HEK293 (cell line): ENCODE measurements around the gene LRRFIP1.

Source experiments
- CTCF ChIA-PET: fragments of 350-600 bp; formaldehyde crosslinking; extraction: SDS; loops from one replicate; lab custom pipeline; 2021; ENCODE audit warnings: antibody characterized with exemption; lab: Yijun Ruan, JAX
- POLR2A ChIA-PET: fragments of 300-600 bp; formaldehyde crosslinking; extraction: SDS; loops from one replicate; lab custom pipeline; 2020; ENCODE audit warnings: antibody characterized with exemption, inconsistent platforms; lab: Yijun Ruan, JAX
- H3K27ac ChIP-seq: fragments of 200-500 bp; sonication (Bioruptor generic); 2 replicates; pipeline ENCODE4 v1.5.1; 2014; ENCODE audit warnings: low read depth, low read length, control low read depth, inconsistent platforms; ENCODE audit errors: extremely low read depth
- H3K36me3 ChIP-seq, 2 experiments: fragments of 200-500 bp in 1 of 2; sonication (Bioruptor generic) in 1 of 2; 1 replicate in 1 of 2; 2 replicates in 1 of 2; pipeline ENCODE4 v1.5.1; 2014 to 2017; ENCODE audit warnings: inconsistent platforms in 2 of 2, low read length in 2 of 2; ENCODE audit not compliant: control insufficient read depth in 2 of 2, insufficient read depth in 1 of 2
- H3K4me1 ChIP-seq: fragments of 200-500 bp; sonication (Bioruptor generic); 2 replicates; pipeline ENCODE4 v1.5.1; 2014; ENCODE audit warnings: mild to moderate bottlenecking, low read length, inconsistent platforms; ENCODE audit not compliant: control insufficient read depth, insufficient read depth
- H3K4me3 ChIP-seq: 2 replicates; pipeline ENCODE4 v1.5.1; 2011; ENCODE audit warnings: low read depth, mild to moderate bottlenecking, control low read depth, low read length, moderate library complexity
- H3K9me3 ChIP-seq: fragments of 200-500 bp; sonication (Bioruptor generic); 2 replicates; pipeline ENCODE4 v1.5.1; 2014; ENCODE audit warnings: low read depth, low read length, inconsistent platforms; ENCODE audit not compliant: control insufficient read depth, insufficient read depth
- BCL11B ChIP-seq: fragments of 450-650 bp; formaldehyde crosslinking; IDR thresholded peaks from 2 replicates; pipeline ENCODE4 v1.5.1; 2016; ENCODE audit warnings: low read depth, missing biosample characterization, missing genetic modification characterization
- FEZF1 ChIP-seq: fragments of 450-650 bp; formaldehyde crosslinking; IDR thresholded peaks from 2 replicates; pipeline ENCODE4 v1.5.1; 2016; ENCODE audit warnings: missing biosample characterization, missing genetic modification characterization
- INSM2 ChIP-seq: fragments of 450-650 bp; formaldehyde crosslinking; IDR thresholded peaks from 2 replicates; pipeline ENCODE4 v1.5.1; 2016; ENCODE audit warnings: missing biosample characterization, missing genetic modification characterization
- ZNF157 ChIP-seq: fragments of 450-650 bp; formaldehyde crosslinking; IDR thresholded peaks from 2 replicates; pipeline ENCODE4 v1.5.1; 2016; ENCODE audit warnings: missing biosample characterization, missing genetic modification characterization
- ZNF26 ChIP-seq: fragments of 450-650 bp; formaldehyde crosslinking; IDR thresholded peaks from 2 replicates; pipeline ENCODE4 v1.5.1; 2016; ENCODE audit warnings: missing biosample characterization, missing genetic modification characterization
- ZNF274 ChIP-seq, 2 experiments: fragments of 200-500 bp in 1 of 2; fragments of 450-650 bp in 1 of 2; sonication (Bioruptor generic) in 1 of 2; formaldehyde crosslinking in 1 of 2; IDR thresholded peaks; 2 replicates each; pipeline versions ENCODE4 v1.5.1 to v1.6.1; 2014 to 2016; ENCODE audit warnings: borderline replicate concordance in 1 of 2, inconsistent platforms in 1 of 2, low read length in 1 of 2, missing biosample characterization in 1 of 2, missing genetic modification characterization in 1 of 2
- ZNF514 ChIP-seq: fragments of 450-650 bp; formaldehyde crosslinking; IDR thresholded peaks from 2 replicates; pipeline ENCODE4 v1.5.1; 2016; ENCODE audit warnings: missing biosample characterization, missing genetic modification characterization
- ZNF580 ChIP-seq: fragments of 450-650 bp; formaldehyde crosslinking; IDR thresholded peaks from 2 replicates; pipeline ENCODE4 v1.5.1; 2016; ENCODE audit warnings: missing biosample characterization, missing genetic modification characterization
- ZNF623 ChIP-seq: fragments of 450-650 bp; formaldehyde crosslinking; IDR thresholded peaks from 2 replicates; pipeline ENCODE4 v1.5.1; 2016; ENCODE audit warnings: missing biosample characterization, missing genetic modification characterization
- ZNF76 ChIP-seq: fragments of 450-650 bp; formaldehyde crosslinking; IDR thresholded peaks from 2 replicates; pipeline ENCODE4; 2016; ENCODE audit warnings: low read depth, missing biosample characterization, missing genetic modification characterization, borderline replicate concordance
- TF ChIP-seq, protein P1 (sequence below): fragments of 450-650 bp; formaldehyde crosslinking; IDR thresholded peaks from 2 replicates; pipeline ENCODE4 v1.5.1; 2016; ENCODE audit warnings: missing biosample characterization, missing genetic modification characterization, borderline replicate concordance
- TF ChIP-seq, protein P2 (sequence below): fragments of 450-650 bp; formaldehyde crosslinking; IDR thresholded peaks from 2 replicates; pipeline ENCODE4 v1.5.1; 2017; ENCODE audit warnings: missing biosample characterization, missing genetic modification characterization
- TF ChIP-seq, protein P3 (sequence below): fragments of 450-650 bp; formaldehyde crosslinking; IDR thresholded peaks from 2 replicates; pipeline ENCODE4 v1.5.1; 2016; ENCODE audit warnings: missing biosample characterization, missing genetic modification characterization

The LRRFIP1 gene

DNA sequence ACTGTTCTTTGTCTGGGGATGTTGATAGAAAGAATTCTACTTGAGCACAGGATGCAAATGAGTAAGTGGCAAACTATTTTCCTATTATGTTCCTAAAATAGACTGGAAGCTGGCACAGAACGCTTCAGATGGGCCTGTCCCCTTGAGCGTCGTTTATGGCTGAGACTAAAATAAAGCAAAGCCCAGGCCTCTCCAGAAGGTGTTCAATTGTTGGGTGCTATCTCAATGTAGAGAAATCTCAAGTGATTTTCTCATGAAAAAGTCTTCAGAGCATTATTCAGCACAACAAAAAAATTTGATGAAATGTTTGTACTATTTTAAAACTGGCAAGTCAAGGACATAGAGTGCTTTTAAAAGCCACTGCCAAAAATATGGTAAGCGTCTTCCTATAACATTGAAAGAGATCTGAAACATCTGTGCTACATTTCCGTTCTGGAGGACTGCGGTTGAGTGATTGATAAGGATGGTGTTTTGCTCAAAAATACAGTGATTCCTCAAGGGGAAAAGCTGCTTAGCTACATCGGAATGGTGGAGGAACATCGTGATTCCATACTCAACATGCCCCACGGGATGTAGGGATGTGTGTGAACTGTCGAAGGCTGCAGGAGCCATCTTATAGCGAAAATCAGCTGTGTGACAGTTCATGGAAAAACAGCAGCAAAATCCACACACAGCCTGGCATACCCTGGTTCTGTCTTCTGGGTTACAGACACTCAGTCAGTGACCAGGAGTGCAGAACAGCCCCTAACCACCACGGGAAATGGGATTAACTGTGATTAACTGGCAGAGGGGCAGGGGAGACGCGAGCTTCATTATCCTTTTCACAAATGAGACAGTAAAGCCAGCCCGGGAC is 10.4 kb upstream of the LRRFIP1 start:
- CTCF ChIA-PET: interaction anchor here (1.5 kb wide), 1 partner anchor 45 kb away, joined by 3 read pairs; no protein-coding TSS in a partner anchor
- H3K4me3 ChIP-seq: no peak overlapping the region
- no peak overlapping the region for H3K27ac ChIP-seq
- POLR2A ChIA-PET: interaction anchor here (0.6 kb wide), 1 partner anchor 371 kb away, joined by 4 read pairs; no protein-coding TSS in a partner anchor
- H3K9me3 ChIP-seq: no peaks in the 10 kb centered on the region
- no peaks in the 10 kb centered on the region for H3K4me1 ChIP-seq
- TF ChIP-seq ZNF514 (tag by site-specific recombination): no peak
- no peak for TF ChIP-seq ZNF157
- no peak for TF ChIP-seq ZNF76 (tag by site-specific recombination)
- TF ChIP-seq BCL11B (tag by site-specific recombination): no peak
- TF ChIP-seq INSM2 (tag by site-specific recombination): no peak
- H3K36me3 ChIP-seq: no peaks in the 10 kb centered on the region

DNA sequence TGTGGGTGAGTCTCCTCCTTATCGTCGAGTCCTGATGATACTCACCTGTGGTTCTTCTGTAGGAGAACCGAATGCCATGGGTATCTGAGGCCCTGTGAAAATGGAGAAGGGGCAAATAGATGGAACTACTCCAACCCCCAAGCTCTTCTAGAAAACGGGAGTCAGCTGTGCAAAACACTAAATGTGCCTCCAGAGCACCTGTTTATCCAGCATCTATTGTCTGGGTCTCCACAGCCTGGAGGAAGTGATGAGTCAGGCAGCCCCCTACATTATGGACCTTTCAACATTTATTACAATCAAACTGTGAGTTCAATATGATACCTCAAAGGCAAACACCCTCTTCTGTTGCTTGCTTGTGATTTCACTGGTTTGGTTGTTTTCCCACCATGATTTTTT is 9.8 kb upstream of the LRRFIP1 start:
- no peaks in the 10 kb centered on the region for H3K9me3 ChIP-seq
- H3K36me3 ChIP-seq: no peaks in the 10 kb centered on the region
- H3K27ac ChIP-seq: no peak overlapping the region
- TF ChIP-seq, protein P1, sequence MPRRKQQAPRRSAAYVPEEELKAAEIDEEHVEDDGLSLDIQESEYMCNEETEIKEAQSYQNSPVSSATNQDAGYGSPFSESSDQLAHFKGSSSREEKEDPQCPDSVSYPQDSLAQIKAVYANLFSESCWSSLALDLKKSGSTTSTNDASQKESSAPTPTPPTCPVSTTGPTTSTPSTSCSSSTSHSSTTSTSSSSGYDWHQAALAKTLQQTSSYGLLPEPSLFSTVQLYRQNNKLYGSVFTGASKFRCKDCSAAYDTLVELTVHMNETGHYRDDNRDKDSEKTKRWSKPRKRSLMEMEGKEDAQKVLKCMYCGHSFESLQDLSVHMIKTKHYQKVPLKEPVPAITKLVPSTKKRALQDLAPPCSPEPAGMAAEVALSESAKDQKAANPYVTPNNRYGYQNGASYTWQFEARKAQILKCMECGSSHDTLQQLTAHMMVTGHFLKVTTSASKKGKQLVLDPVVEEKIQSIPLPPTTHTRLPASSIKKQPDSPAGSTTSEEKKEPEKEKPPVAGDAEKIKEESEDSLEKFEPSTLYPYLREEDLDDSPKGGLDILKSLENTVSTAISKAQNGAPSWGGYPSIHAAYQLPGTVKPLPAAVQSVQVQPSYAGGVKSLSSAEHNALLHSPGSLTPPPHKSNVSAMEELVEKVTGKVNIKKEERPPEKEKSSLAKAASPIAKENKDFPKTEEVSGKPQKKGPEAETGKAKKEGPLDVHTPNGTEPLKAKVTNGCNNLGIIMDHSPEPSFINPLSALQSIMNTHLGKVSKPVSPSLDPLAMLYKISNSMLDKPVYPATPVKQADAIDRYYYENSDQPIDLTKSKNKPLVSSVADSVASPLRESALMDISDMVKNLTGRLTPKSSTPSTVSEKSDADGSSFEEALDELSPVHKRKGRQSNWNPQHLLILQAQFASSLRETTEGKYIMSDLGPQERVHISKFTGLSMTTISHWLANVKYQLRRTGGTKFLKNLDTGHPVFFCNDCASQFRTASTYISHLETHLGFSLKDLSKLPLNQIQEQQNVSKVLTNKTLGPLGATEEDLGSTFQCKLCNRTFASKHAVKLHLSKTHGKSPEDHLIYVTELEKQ (tag by site-specific recombination): no peak
- TF ChIP-seq FEZF1 (tag by site-specific recombination): no peak
- TF ChIP-seq, protein P2, sequence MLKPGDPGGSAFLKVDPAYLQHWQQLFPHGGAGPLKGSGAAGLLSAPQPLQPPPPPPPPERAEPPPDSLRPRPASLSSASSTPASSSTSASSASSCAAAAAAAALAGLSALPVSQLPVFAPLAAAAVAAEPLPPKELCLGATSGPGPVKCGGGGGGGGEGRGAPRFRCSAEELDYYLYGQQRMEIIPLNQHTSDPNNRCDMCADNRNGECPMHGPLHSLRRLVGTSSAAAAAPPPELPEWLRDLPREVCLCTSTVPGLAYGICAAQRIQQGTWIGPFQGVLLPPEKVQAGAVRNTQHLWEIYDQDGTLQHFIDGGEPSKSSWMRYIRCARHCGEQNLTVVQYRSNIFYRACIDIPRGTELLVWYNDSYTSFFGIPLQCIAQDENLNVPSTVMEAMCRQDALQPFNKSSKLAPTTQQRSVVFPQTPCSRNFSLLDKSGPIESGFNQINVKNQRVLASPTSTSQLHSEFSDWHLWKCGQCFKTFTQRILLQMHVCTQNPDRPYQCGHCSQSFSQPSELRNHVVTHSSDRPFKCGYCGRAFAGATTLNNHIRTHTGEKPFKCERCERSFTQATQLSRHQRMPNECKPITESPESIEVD (tag by site-specific recombination): no peak
- TF ChIP-seq, protein P3, sequence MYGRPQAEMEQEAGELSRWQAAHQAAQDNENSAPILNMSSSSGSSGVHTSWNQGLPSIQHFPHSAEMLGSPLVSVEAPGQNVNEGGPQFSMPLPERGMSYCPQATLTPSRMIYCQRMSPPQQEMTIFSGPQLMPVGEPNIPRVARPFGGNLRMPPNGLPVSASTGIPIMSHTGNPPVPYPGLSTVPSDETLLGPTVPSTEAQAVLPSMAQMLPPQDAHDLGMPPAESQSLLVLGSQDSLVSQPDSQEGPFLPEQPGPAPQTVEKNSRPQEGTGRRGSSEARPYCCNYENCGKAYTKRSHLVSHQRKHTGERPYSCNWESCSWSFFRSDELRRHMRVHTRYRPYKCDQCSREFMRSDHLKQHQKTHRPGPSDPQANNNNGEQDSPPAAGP: no peak
- TF ChIP-seq ZNF274 (IDR thresholded peaks at IDR 0.05; ENCODE audit: low read length): no peak
- TF ChIP-seq ZNF274 (tag by site-specific recombination; IDR thresholded peaks at IDR 0.05; ENCODE audit: borderline replicate concordance): no peak
- ChIA-PET CTCF (no interaction called here), POLR2A (interaction anchor here (0.6 kb wide), 1 partner anchor 371 kb away, joined by 4 read pairs; no protein-coding TSS in a partner anchor)
- no peak overlapping the region for H3K4me3 ChIP-seq
- no peaks in the 10 kb centered on the region for H3K4me1 ChIP-seq

DNA sequence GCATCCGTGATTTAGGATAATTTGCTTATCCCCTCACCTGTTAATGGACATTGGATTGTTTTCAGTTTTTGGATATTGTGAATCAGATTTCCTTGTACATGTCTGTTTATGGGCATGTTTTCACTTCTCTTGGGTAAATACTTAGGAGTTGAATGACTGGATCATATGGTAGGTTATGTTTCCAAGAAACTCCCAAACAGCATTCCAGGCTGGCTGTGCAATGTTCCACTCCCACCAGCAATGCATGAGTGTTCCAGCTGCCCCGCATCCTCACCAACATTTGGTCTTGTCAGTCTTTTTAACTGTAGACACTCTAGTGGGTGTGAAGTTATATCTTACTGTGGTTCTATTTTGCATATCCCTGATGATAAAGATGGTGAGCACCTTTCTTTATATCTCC is 8.9 kb upstream of the LRRFIP1 start:
- CTCF ChIA-PET: no interaction called here
- Histone ChIP-seq H3K27ac (no peak overlapping the region), H3K9me3 (no peaks in the 10 kb centered on the region), H3K4me1 (no peaks in the 10 kb centered on the region), H3K36me3 (no peaks in the 10 kb centered on the region), H3K4me3 (no peak overlapping the region)
- POLR2A ChIA-PET: no interaction called here
- TF ChIP-seq ZNF26 (tag by site-specific recombination) (no peak), ZNF623 (no peak), ZNF157 (no peak), ZNF580 (tag by site-specific recombination) (no peak), ZNF76 (tag by site-specific recombination) (no peak)
